Measurements from ENCODE around the gene NBPF14. TPM values are rescaled to one million over a fixed set of nuclear protein-coding genes. Genes with fewer than 3 reads are reported as not detected.

The NBPF14 gene
- total RNA-seq: 28.7 and 32.9 TPM in 2 replicates

GRCh38 chr1:148595911-148596310, at the start of gene NBPF14:
Gene NBPF14, minus strand, starts transcription at chr1:148596011. Its CDS starts 294 bp downstream, at chr1:148595717.

GRCh38 chr1:148483029-148483428, 112.8 kb downstream of the NBPF14 start, which contains the start of gene PPIAL4G:
Gene PPIAL4G, minus strand, starts transcription at chr1:148483302. Its CDS starts 50 bp downstream, at chr1:148483252.

Small RNA genes within 50 kb of the gene (small RNA-seq; reads per million reads assigned to genes)
- 13.5 reads per million, percentile 96 among the genes with 10 or more reads in this experiment for gene RF00003 (ENCODE audit: low replicate concordance)

Other genes starting within 250 kb of the NBPF14 start
- under 0.01 TPM in 1 of 2 replicates, not detected in the other for gene PPIAL4G, start 112.7 kb downstream of the NBPF14 start, total RNA-seq
- 40.9 and 57.8 TPM in 2 replicates for gene NUDT4B, start 152.8 kb upstream of the NBPF14 start, total RNA-seq
- gene PDE4DIP, start 248.4 kb upstream of the NBPF14 start, total RNA-seq: 79.3 and 191 TPM in 2 replicates

All from placental pericyte (primary cell).